Endothelial cell of umbilical vein (primary cell): ENCODE measurements around the gene TNFRSF19. TPM values are rescaled to one million over a fixed set of nuclear protein-coding genes. Genes with fewer than 3 reads are reported as not detected.

Source experiments
- BruUV-seq: library from RNA; stranded (reverse); fragments of 400-500 nt; replicated peaks from 2 replicates; lab custom pipeline; 2021; lab: Mats Ljungman, UMichigan
- CTCF ChIA-PET: fragments of 300-600, 350-600 bp; sonication (Branson Sonifier 250); formaldehyde crosslinking; loops from one replicate; lab custom pipeline; 2021; ENCODE audit warnings: antibody characterized with exemption, inconsistent platforms; lab: Charles Lee
- POLR2A ChIA-PET: fragments of 300-600, 350-600 bp; sonication (Branson Sonifier 250); formaldehyde crosslinking; loops from one replicate; lab custom pipeline; 2021; ENCODE audit warnings: antibody characterized with exemption, inconsistent platforms; lab: Charles Lee
- DNase-seq: peaks from one replicate; pipeline ENCODE4 v3.0.0-alpha.2; 2011; ENCODE audit warnings: low read depth, low spot score
- FAIRE-seq: peaks from 2 replicates; lab custom pipeline; 2011; peaks lifted over from hg19 to GRCh38; lab: Jason Lieb, UNC
- H2AFZ ChIP-seq: 2 replicates; pipeline ENCODE4 v1.6.0; 2012; ENCODE audit warnings: low read depth, low read length, control low read depth, inconsistent platforms
- H3K27ac ChIP-seq: 2 replicates; pipeline ENCODE4 v1.5.1; 2011; ENCODE audit warnings: low read depth, mild to moderate bottlenecking, control low read depth, low read length, moderate library complexity; ENCODE audit not compliant: insufficient read depth
- H3K27me3 ChIP-seq, 2 experiments: 2 replicates each; pipeline versions ENCODE4 v1.6.0 to v1.6.1; 2011; ENCODE audit warnings: low read length in 2 of 2, mixed read lengths in 1 of 2; ENCODE audit not compliant: control insufficient read depth in 2 of 2, insufficient read depth in 2 of 2
- H3K36me3 ChIP-seq, 2 experiments: 2 replicates in 1 of 2; 3 replicates in 1 of 2; pipeline ENCODE4 v1.5.1; 2011; ENCODE audit warnings: low read length in 2 of 2, mild to moderate bottlenecking in 1 of 2, moderate library complexity in 1 of 2; ENCODE audit not compliant: control insufficient read depth in 2 of 2, insufficient read depth in 2 of 2; ENCODE audit errors: extremely low read depth in 1 of 2
- H3K4me1 ChIP-seq: 3 replicates; pipeline ENCODE4 v1.5.1; 2011; ENCODE audit warnings: mild to moderate bottlenecking, low read length; ENCODE audit not compliant: control insufficient read depth, insufficient read depth; ENCODE audit errors: extremely low read depth
- H3K4me2 ChIP-seq: 2 replicates; pipeline ENCODE4 v1.6.1; 2011; ENCODE audit warnings: low read length, control low read depth, mixed read lengths; ENCODE audit not compliant: insufficient read depth
- H3K4me3 ChIP-seq, 3 experiments: fragments of 200-600 bp in 1 of 3; sonication (generic), shearing (Covaris generic) in 1 of 3; replicated peaks in 1 of 3; 2 replicates each; pipeline ENCODE4 v1.5.1; 2011 to 2016; ENCODE audit warnings: control low read depth in 3 of 3, low read length in 3 of 3, mild to moderate bottlenecking in 2 of 3, inconsistent platforms in 1 of 3, low read depth in 1 of 3, moderate library complexity in 1 of 3; ENCODE audit not compliant: insufficient read depth in 1 of 3
- H3K79me2 ChIP-seq: 2 replicates; pipeline ENCODE4 v1.6.0; 2012; ENCODE audit warnings: low read length, inconsistent platforms; ENCODE audit not compliant: control insufficient read depth, insufficient read depth
- H3K9ac ChIP-seq: replicated peaks from 2 replicates; pipeline ENCODE3; 2011; ENCODE audit warnings: low read length, control low read depth; ENCODE audit not compliant: insufficient read depth; ENCODE audit errors: extremely low read depth
- H3K9me1 ChIP-seq: replicated peaks from 3 replicates; pipeline ENCODE4 v1.6.0; 2011; ENCODE audit warnings: mild to moderate bottlenecking, low read length; ENCODE audit not compliant: control insufficient read depth, insufficient read depth; ENCODE audit errors: extremely low read depth
- H3K9me3 ChIP-seq: replicated peaks from 2 replicates; pipeline ENCODE4 v1.5.1; 2012; ENCODE audit warnings: low read length, inconsistent platforms; ENCODE audit not compliant: control insufficient read depth, insufficient read depth
- H4K20me1 ChIP-seq: replicated peaks from 2 replicates; pipeline ENCODE3; 2011; ENCODE audit warnings: mild to moderate bottlenecking, low read length; ENCODE audit not compliant: control insufficient read depth, insufficient read depth; ENCODE audit errors: extremely low read depth
- EZH2 ChIP-seq: IDR thresholded peaks from 2 replicates; pipeline ENCODE4 v1.6.1; 2012; ENCODE audit warnings: borderline replicate concordance, low read depth, mild to moderate bottlenecking, moderate library complexity, low read length, inconsistent platforms; ENCODE audit not compliant: severe bottlenecking
- FOS ChIP-seq: IDR thresholded peaks from 2 replicates; pipeline ENCODE4 v1.6.1; 2011; ENCODE audit warnings: mild to moderate bottlenecking, low read length, moderate library complexity, borderline replicate concordance; ENCODE audit not compliant: insufficient read depth
- GATA2 ChIP-seq: IDR thresholded peaks from 2 replicates; pipeline ENCODE4 v1.7.0; 2011; ENCODE audit warnings: low read depth, mild to moderate bottlenecking, moderate library complexity, mixed read lengths, low read length; ENCODE audit not compliant: insufficient read length, insufficient read depth
- JUN ChIP-seq: IDR thresholded peaks from 2 replicates; pipeline ENCODE4 v1.6.1; 2011; ENCODE audit warnings: borderline replicate concordance, low read depth; ENCODE audit not compliant: insufficient read length, insufficient read depth
- MYC ChIP-seq: IDR thresholded peaks from one replicate; pipeline ENCODE4 v1.6.1; 2011; ENCODE audit warnings: mild to moderate bottlenecking, low read depth, low read length
- POLR2AphosphoS5 ChIP-seq: IDR thresholded peaks from 2 replicates; pipeline ENCODE4 v1.6.1; 2012; ENCODE audit warnings: low read depth, mild to moderate bottlenecking, control low read depth, low read length, moderate library complexity; ENCODE audit not compliant: insufficient read depth
- dilution Hi-C: fragments of 300-500 bp; cut with MboI; formaldehyde crosslinking; loops from one replicate; pipeline ENCODE4 v1.15.0; 2019; ENCODE audit warnings: low sequenced_read_pairs; ENCODE audit not compliant: extremely low pct_ligation_motif_present
- intact Hi-C: fragments of 100-400 bp; cut with micrococcal nuclease; formaldehyde crosslinking; loops from one replicate; pipeline ENCODE4 v1.10.0; 2022
- polyA plus RNA-seq, 4 experiments: library from polyadenylated mRNA; depleted of rRNA in 3 of 4; stranded (reverse) in 3 of 4; unstranded in 1 of 4; fragments of >200 nt; gene quantifications; 2 replicates each; pipeline versions ENCODE4 v1.2.1 to v1.2.3, GENCODE V29; 2011 to 2012; ENCODE audit warnings: missing spikeins in 1 of 4
- total RNA-seq: library from RNA; stranded (reverse); gene quantifications from 2 replicates; pipeline ENCODE4 v1.2.3, GENCODE V29; 2021
- TF ChIP-seq, protein P1 (sequence below): IDR thresholded peaks from 2 replicates; pipeline ENCODE4 v1.6.1; 2011; ENCODE audit not compliant: insufficient read depth, insufficient read length
- TF ChIP-seq, protein P2 (sequence below), 2 donors: IDR thresholded peaks; 1 replicate in 1 of 2; 2 replicates in 1 of 2; pipeline ENCODE4 v1.5.1; 2011; ENCODE audit warnings: low read length in 2 of 2, mild to moderate bottlenecking in 2 of 2, moderate library complexity in 2 of 2, control low read depth in 1 of 2, inconsistent platforms in 1 of 2, low read depth in 1 of 2; ENCODE audit not compliant: insufficient read depth in 1 of 2; ENCODE audit errors: extremely low read depth in 1 of 2

The TNFRSF19 gene
- total and polyA plus RNA-seq, 2 donors (not counting 3 experiments of a cell fraction or from before 2014, with no cell fraction given): 0.23 to 0.29 TPM

DNA sequence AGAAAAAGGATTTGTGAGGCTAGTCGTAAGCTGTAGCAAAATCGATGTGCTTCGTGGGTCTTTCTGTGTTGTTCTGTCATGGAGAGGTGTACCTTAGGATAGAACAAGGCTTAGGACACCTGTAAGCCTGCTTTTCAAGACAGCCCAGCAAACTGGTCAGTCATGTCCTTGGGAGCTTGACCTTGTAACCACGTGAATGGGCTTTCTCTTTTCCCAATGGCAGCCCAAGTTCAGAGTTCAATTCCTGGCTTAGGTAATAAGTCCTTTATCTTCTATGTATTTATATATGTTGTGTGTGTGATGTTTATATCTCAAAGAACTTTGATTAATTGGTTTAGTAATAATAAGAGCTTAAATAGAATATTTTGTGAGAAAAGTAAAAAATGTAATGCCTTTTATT is 112.9 kb downstream of the TNFRSF19 start:
- DNase-seq (no peak), FAIRE-seq (no peak)
- Histone ChIP-seq H2AFZ (no peak overlapping the region), H3K4me1 (no peaks in the 10 kb centered on the region), H3K79me2 (no peaks in the 10 kb centered on the region), H3K9ac (no peak overlapping the region), H3K4me2 (no peak overlapping the region), H3K9me3 (no peaks in the 10 kb centered on the region), H3K9me1 (no peaks in the 10 kb centered on the region), H3K27ac (no peak overlapping the region), H3K36me3 (no peaks in the 10 kb centered on the region), H3K4me3 (no peak overlapping the region), H4K20me1 (no peaks in the 10 kb centered on the region), H3K27me3 (no peaks in the 10 kb centered on the region)
- ChIA-PET CTCF (no interaction called here), POLR2A (interaction anchor here (1.0 kb wide), 1 partner anchor 151 kb away, joined by 3 read pairs; no protein-coding TSS in a partner anchor)
- intact Hi-C loops (no loop called here), dilution Hi-C loops (no loop called here)
- BruUV-seq: no TSS peak
- TF ChIP-seq EZH2 (no peak), JUN (no peak), GATA2 (no peak), FOS (no peak)

DNA sequence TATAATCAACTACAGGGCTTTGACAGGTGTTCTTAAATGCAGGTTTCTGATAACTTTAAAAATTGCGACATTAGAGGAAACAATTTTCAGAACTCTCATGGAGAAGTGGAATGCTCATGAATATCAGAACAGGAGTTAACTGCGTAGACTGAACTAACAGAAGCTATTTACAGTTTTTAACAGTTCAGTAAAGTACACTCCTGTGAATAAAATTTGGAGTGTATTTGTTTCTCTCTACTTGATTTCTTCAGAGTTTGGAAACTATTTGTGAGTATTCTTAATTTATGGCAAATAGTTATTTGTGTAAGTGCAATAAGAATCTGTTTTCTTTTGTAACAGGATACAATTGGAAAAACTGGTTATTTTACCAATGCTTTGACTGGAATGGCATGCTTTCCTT is 114.4 kb downstream of the TNFRSF19 start:
- Histone ChIP-seq H4K20me1 (no peaks in the 10 kb centered on the region), H2AFZ (no peak overlapping the region), H3K27ac (no peak overlapping the region), H3K79me2 (no peaks in the 10 kb centered on the region), H3K9me1 (no peaks in the 10 kb centered on the region), H3K9ac (no peak overlapping the region), H3K36me3 (no peaks in the 10 kb centered on the region), H3K9me3 (no peaks in the 10 kb centered on the region), H3K27me3 (no peaks in the 10 kb centered on the region), H3K4me3 (no peak overlapping the region), H3K4me2 (no peak overlapping the region), H3K4me1 (no peaks in the 10 kb centered on the region)
- CTCF ChIA-PET: no interaction called here
- BruUV-seq: no TSS peak
- intact Hi-C loops: no loop called here
- DNase-seq (no peak), FAIRE-seq (no peak)
- POLR2A ChIA-PET: no interaction called here
- no peak for TF ChIP-seq JUN
- TF ChIP-seq, protein P1, sequence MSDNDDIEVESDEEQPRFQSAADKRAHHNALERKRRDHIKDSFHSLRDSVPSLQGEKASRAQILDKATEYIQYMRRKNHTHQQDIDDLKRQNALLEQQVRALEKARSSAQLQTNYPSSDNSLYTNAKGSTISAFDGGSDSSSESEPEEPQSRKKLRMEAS: no peak
- TF ChIP-seq MYC: no peak
- no peak for TF ChIP-seq POLR2AphosphoS5
- TF ChIP-seq, protein P2, sequence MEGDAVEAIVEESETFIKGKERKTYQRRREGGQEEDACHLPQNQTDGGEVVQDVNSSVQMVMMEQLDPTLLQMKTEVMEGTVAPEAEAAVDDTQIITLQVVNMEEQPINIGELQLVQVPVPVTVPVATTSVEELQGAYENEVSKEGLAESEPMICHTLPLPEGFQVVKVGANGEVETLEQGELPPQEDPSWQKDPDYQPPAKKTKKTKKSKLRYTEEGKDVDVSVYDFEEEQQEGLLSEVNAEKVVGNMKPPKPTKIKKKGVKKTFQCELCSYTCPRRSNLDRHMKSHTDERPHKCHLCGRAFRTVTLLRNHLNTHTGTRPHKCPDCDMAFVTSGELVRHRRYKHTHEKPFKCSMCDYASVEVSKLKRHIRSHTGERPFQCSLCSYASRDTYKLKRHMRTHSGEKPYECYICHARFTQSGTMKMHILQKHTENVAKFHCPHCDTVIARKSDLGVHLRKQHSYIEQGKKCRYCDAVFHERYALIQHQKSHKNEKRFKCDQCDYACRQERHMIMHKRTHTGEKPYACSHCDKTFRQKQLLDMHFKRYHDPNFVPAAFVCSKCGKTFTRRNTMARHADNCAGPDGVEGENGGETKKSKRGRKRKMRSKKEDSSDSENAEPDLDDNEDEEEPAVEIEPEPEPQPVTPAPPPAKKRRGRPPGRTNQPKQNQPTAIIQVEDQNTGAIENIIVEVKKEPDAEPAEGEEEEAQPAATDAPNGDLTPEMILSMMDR (IDR thresholded peaks at IDR 0.05; ENCODE audit: extremely low read depth in 1 of 2, insufficient read depth in 1 of 2, low read depth in 1 of 2, low read length in 2 of 2): no peak
- no peak for TF ChIP-seq EZH2
- TF ChIP-seq FOS: no peak
- dilution Hi-C loops: no loop called here
